Measurements from ENCODE around the gene ZNF112. TPM values are rescaled to one million over a fixed set of nuclear protein-coding genes. Genes with fewer than 3 reads are reported as not detected.
"Not testable (repeated sequence)": the region's sequence is repeated elsewhere in the genome, so short reads cannot be mapped to it uniquely, and the experiment has no call there.

The ZNF112 gene
- 5.8 and 8.7 TPM in 2 replicates for total RNA-seq (ENCODE audit: low replicate concordance)

- H3K4me3 ChIP-seq (ENCODE audit: low read depth, low read length): peak within 1 kb of the TSS; percentile 87
- TF ChIP-seq CTCF (IDR thresholded peaks at IDR 0.05; ENCODE audit: insufficient read depth, low read length): no peak
- DNase-seq (ENCODE audit: low read depth): peak; percentile 95
Observed at GRCh38 chr19:44356383-44357111, at the start of gene ZNF112. ZNF112 (minus strand) TSS chr19:44356680; CDS start chr19:44340539, 16,141 bp downstream.

DNA sequence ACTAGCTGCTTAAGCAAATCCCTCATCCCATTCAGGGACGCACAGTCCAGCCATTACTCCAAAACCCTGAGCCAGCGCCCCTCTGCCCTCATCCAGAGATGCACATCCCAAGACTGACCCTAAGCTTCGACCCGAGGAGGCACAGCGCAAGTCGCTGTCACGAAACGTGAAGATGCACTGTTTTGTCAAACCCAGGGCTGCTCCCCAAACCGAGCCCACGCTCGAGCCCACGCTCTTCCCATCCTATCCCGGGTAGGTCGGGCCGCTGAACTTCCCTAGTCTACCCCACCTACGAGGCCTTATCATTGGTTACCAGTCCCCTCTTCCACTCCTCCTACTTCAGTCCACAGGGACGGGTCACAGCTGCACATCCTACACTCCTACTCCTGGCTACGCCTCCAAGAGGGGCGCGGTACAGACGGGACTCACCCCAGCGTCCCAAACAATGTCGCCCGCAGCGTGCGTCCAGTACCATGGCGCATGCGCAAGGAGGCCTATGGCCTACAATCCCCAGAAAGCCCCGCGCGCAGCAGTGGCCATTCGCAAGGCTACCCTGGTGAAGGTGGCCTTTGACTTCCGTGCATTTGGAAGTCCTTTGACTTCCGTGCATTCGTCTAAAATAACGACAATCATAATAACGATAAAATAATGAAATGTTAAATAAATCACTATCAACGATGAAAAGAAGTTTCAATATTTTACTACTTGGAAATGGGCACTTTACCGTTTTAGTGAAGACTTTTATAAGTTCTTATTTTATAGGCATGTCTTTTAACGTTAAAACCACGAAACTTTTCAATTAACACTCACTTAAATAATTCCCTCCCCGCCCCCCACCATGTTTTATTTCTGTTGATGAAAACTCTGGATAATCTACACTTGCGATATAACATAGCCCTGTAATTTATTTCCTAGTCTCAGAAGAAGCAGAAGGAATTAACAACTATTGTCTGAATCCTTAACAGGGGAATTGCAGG is 44.9 kb upstream of the ZNF112 start, which contains the start of gene ZNF285:
ZNF285 (minus strand) TSS at position 470 of the 977 bp plus-strand sequence. CDS start 4,395 bp downstream, outside the sequence.
- peak; percentile 97 for DNase-seq (ENCODE audit: low read depth)
- H3K4me3 ChIP-seq (ENCODE audit: low read depth, low read length): peak within 1 kb of the TSS; percentile 83
- no peak for TF ChIP-seq CTCF (IDR thresholded peaks at IDR 0.05; ENCODE audit: insufficient read depth, low read length)

DNA sequence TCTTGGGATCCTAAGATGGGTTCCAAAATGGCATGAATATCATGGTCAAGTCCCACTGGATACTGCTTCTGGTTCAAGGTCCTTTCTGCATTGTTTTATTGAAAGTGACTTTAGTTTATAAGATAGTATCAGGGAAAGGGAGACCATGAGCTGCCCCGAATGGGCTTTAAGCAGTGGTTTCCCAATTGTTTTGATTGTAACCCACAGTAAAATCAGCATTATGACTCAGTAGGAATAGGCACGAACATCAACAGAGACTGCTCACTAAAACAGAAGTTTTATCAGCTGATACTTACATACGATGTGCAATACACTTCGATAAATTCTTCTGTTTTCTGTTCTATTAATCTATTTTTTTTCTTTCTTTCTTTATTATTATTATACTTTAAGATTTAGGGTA is 32.8 kb upstream of the ZNF112 start:
- DNase-seq (ENCODE audit: low read depth); H3K4me3 ChIP-seq (ENCODE audit: low read depth, low read length): not testable (repeated sequence)

DNA sequence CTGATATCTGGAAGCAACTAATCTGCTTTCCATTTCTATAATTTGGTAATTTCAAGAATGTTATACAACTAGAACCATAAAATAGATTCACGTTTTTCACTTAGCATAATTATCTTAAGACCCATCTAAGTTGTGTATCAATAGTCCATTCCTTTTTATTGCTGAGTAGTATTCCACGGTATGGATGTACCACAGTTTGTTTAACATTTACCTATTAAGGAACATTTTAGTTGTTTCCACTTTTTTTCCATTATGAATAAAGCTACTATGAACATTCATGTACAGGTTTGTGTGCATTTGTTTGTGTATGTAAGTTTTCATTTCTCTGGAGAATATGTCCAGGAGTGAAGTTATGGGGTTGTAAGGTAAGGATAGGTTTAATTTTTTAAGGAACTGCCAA is 18.3 kb upstream of the ZNF112 start:
- no peak for DNase-seq (ENCODE audit: low read depth)

DNA sequence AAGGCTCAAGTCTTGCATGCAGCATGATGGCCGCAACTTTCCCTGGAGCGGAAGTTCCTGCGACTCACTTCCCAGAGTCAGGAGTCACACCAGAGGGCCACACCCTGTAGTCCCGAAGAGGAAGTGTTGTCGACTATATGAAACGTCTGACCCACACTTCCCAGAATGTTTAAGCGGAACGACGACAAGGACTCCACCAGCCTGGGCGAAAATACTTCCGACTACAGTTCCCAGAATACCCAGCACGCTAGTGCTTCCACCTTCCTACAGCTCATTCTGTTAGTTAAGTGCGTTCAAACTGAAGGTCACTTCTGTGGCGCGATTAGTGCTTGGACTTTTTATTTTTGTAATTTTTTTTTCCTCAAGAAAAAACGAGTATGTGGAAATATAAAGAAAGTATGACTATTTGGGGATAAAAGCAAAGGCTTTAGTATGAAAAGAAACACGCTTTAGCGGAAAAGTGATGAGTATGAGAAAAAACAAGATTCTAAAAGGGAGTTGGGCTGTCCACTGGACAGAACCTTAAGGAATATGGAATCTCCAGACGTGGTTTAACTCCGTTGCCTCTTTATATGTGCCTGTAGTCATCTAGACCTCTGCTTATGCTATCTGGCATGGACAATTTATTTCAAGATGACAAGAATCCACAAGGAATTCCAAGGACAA is 15.5 kb upstream of the ZNF112 start:
- no peak overlapping the region for H3K4me3 ChIP-seq (ENCODE audit: low read depth, low read length)
- DNase-seq (ENCODE audit: low read depth): no peak
- no peak for TF ChIP-seq CTCF (IDR thresholded peaks at IDR 0.05; ENCODE audit: insufficient read depth, low read length)

More for the DNA sequence above, 18.3 kb upstream of the ZNF112 start:
- no peak overlapping the region for H3K4me3 ChIP-seq (ENCODE audit: low read depth, low read length)
- TF ChIP-seq CTCF (IDR thresholded peaks at IDR 0.05; ENCODE audit: insufficient read depth, low read length): no peak

GRCh38 chr19:44367024-44367423 is 10.5 kb upstream of the ZNF112 start:
- no peak overlapping the region for H3K4me3 ChIP-seq (ENCODE audit: low read depth, low read length)
- TF ChIP-seq CTCF (IDR thresholded peaks at IDR 0.05; ENCODE audit: insufficient read depth, low read length): no peak
- DNase-seq (ENCODE audit: low read depth): no peak
